IMR-90 (cell line): ENCODE results near the gene FLT1.

Experiments used
- CEBPB ChIP-seq: IDR thresholded peaks from 2 replicates; pipeline ENCODE4 v1.6.1; 2012; ENCODE audit warnings: low read depth, low read length, improper control_type of control experiment
- CHD1 ChIP-seq: IDR thresholded peaks from 2 replicates; pipeline ENCODE4 v1.6.1; 2012; ENCODE audit warnings: low read depth, low read length, improper control_type of control experiment
- MAZ ChIP-seq: IDR thresholded peaks from 2 replicates; pipeline ENCODE4 v1.6.1; 2012; ENCODE audit warnings: low read depth, mild to moderate bottlenecking, low read length, improper control_type of control experiment, moderate library complexity, borderline replicate concordance
- MXI1 ChIP-seq: IDR thresholded peaks from 2 replicates; pipeline ENCODE4 v1.6.1; 2012; ENCODE audit warnings: low read depth, mild to moderate bottlenecking, low read length, moderate library complexity, borderline replicate concordance
- POLR2A ChIP-seq: IDR thresholded peaks from 2 replicates; pipeline ENCODE4 v1.6.1; 2012; ENCODE audit warnings: mild to moderate bottlenecking, low read depth, low read length
- RAD21 ChIP-seq: IDR thresholded peaks from 2 replicates; pipeline ENCODE4 v1.6.1; 2012; ENCODE audit warnings: low read length, improper control_type of control experiment
- RFX5 ChIP-seq: IDR thresholded peaks from 2 replicates; pipeline ENCODE4 v1.8.0; 2012; ENCODE audit warnings: low read depth, mild to moderate bottlenecking, low read length, moderate library complexity
- SMC3 ChIP-seq: fragments of 150-350 bp; IDR thresholded peaks from 2 replicates; pipeline ENCODE4 v1.6.1; 2016; ENCODE audit warnings: low read depth, mild to moderate bottlenecking, antibody characterized with exemption, low read length, moderate library complexity
- TF ChIP-seq, protein P1 (sequence below): conservative IDR thresholded peaks from 2 replicates; pipeline ENCODE4 v1.5.1; 2012; ENCODE audit warnings: mild to moderate bottlenecking, low read depth, low read length, improper control_type of control experiment
- TF ChIP-seq, protein P2 (sequence below): fragments of 150-350 bp; IDR thresholded peaks from 2 replicates; pipeline ENCODE4 v1.6.1; 2017; ENCODE audit warnings: mild to moderate bottlenecking, antibody characterized with exemption, low read length, low read depth
- TF ChIP-seq, protein P3 (sequence below): fragments of 150-350 bp; IDR thresholded peaks from 2 replicates; pipeline ENCODE4 v1.6.1; 2016; ENCODE audit warnings: low read depth, mild to moderate bottlenecking, low read length, moderate library complexity, borderline replicate concordance

DNA sequence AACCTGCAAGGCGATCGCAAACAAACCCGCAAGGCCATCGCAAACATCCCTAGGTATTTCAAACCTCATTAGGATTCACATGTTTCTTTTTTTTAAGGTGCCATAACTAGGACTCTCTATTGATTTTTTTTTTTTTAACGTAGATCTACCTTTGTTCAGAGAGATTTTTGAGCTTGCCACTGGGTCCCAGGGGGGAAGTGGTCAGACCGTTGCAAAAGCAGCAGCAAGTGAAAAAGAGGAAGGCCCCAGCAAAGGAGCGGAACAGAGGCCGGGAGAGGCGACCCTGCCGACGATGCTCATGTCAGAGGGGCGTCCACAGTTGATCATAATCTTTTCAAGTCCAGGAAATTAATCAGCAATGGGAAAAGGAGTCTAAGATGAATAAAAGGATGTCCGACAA is 32.7 kb upstream of the FLT1 start:
- TF ChIP-seq, protein P1, sequence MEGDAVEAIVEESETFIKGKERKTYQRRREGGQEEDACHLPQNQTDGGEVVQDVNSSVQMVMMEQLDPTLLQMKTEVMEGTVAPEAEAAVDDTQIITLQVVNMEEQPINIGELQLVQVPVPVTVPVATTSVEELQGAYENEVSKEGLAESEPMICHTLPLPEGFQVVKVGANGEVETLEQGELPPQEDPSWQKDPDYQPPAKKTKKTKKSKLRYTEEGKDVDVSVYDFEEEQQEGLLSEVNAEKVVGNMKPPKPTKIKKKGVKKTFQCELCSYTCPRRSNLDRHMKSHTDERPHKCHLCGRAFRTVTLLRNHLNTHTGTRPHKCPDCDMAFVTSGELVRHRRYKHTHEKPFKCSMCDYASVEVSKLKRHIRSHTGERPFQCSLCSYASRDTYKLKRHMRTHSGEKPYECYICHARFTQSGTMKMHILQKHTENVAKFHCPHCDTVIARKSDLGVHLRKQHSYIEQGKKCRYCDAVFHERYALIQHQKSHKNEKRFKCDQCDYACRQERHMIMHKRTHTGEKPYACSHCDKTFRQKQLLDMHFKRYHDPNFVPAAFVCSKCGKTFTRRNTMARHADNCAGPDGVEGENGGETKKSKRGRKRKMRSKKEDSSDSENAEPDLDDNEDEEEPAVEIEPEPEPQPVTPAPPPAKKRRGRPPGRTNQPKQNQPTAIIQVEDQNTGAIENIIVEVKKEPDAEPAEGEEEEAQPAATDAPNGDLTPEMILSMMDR, result no peak
- TF ChIP-seq POLR2A (no peak), MAZ (no peak), RAD21 (no peak), RFX5 (no peak), CEBPB (no peak), MXI1 (no peak), SMC3 (no peak), CHD1 (no peak)
- TF ChIP-seq, protein P2, sequence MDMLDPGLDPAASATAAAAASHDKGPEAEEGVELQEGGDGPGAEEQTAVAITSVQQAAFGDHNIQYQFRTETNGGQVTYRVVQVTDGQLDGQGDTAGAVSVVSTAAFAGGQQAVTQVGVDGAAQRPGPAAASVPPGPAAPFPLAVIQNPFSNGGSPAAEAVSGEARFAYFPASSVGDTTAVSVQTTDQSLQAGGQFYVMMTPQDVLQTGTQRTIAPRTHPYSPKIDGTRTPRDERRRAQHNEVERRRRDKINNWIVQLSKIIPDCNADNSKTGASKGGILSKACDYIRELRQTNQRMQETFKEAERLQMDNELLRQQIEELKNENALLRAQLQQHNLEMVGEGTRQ, result no peak
- TF ChIP-seq, protein P3, sequence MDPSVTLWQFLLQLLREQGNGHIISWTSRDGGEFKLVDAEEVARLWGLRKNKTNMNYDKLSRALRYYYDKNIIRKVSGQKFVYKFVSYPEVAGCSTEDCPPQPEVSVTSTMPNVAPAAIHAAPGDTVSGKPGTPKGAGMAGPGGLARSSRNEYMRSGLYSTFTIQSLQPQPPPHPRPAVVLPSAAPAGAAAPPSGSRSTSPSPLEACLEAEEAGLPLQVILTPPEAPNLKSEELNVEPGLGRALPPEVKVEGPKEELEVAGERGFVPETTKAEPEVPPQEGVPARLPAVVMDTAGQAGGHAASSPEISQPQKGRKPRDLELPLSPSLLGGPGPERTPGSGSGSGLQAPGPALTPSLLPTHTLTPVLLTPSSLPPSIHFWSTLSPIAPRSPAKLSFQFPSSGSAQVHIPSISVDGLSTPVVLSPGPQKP, result no peak
